Right lobe of liver (tissue), 4 donors: ENCODE results near the gene GOT1.

Experiments
- CTCF ChIP-seq, 4 donors: fragments of 200-600 bp in 3 of 4; fragments of 450-650 bp in 1 of 4; IDR thresholded peaks; one replicate each; pipeline versions ENCODE4 v1.5.1 to v1.8.0; 2016 to 2022; ENCODE audit warnings: antibody characterized with exemption in 4 of 4, mild to moderate bottlenecking in 2 of 4
- POLR2A ChIP-seq: fragments of 450-650 bp; IDR thresholded peaks from one replicate; pipeline ENCODE4 v1.6.1; 2017; ENCODE audit warnings: antibody characterized with exemption, mild to moderate bottlenecking
- donor health status: DM: no; HTN: no; CAD: no.
- donor health status: DM: no; HTN: no; CAD: no.
- donor health status: DM: no; HTN: yes; CAD: no.

- TF ChIP-seq CTCF (IDR thresholded peaks at IDR 0.05), result no peak
- TF ChIP-seq POLR2A, result no peak
Observed at GRCh38 chr10:99442394-99442793, 12.0 kb upstream of the GOT1 start.
